Subcutaneous adipose tissue (tissue), 4 donors: ENCODE data around the gene PAX3. TPM values are rescaled to one million over a fixed set of nuclear protein-coding genes. Genes with fewer than 3 reads are reported as not detected.

Experiments
- CTCF ChIP-seq: fragments of 450-650 bp; IDR thresholded peaks from one replicate; pipeline ENCODE4 v1.5.1; 2016; ENCODE audit warnings: low read depth, mild to moderate bottlenecking, control low read depth, antibody characterized with exemption, moderate library complexity
- total RNA-seq, 4 donors: library from RNA; depleted of rRNA; stranded (reverse); fragments of >200 nt; gene quantifications; one replicate each; pipeline ENCODE4 v1.1.0, GENCODE V29; 2016

Gene PAX3
- total RNA-seq, 4 donors from 2014 or later, result 0.51 TPM; not detected in 3

- no peak for TF ChIP-seq CTCF
Measured at GRCh38 chr2:222309766-222310165, 11.0 kb upstream of the PAX3 start.

- no peak for TF ChIP-seq CTCF
Measured at GRCh38 chr2:222309361-222309760, 10.6 kb upstream of the PAX3 start.

- no peak for TF ChIP-seq CTCF
Measured at GRCh38 chr2:222307978-222308730, 9.4 kb upstream of the PAX3 start.

- no peak for TF ChIP-seq CTCF
Measured at GRCh38 chr2:222307143-222307756, 8.5 kb upstream of the PAX3 start.

- no peak for TF ChIP-seq CTCF
Measured at GRCh38 chr2:222306393-222307142, 7.8 kb upstream of the PAX3 start.

- no peak for TF ChIP-seq CTCF
Measured at GRCh38 chr2:222305516-222306392, 7.0 kb upstream of the PAX3 start.
